ENCODE data around the gene CRYGN.

CRYGN gene

GRCh38 chr7:151439855-151440798 lies at the start of gene CRYGN:
TSS of gene CRYGN (minus strand) at chr7:151440141. CDS start at chr7:151439917, 224 bp downstream.
- DNase-seq: peak; percentile 19

GRCh38 chr7:151489498-151489897 lies 49.6 kb upstream of the CRYGN start:
- no peak for DNase-seq

- no peak for DNase-seq
These were observed 48.2 kb upstream of the CRYGN start for GRCh38 chr7:151488096-151488495.

GRCh38 chr7:151487228-151487627 lies 47.3 kb upstream of the CRYGN start:
- DNase-seq: no peak

- no peak for DNase-seq
These were observed 46.1 kb upstream of the CRYGN start for GRCh38 chr7:151486074-151486473.

- DNase-seq: no peak
These were observed 45.2 kb upstream of the CRYGN start for GRCh38 chr7:151484971-151485707.

- no peak for DNase-seq
These were observed 43.7 kb upstream of the CRYGN start for GRCh38 chr7:151483711-151483983.

GRCh38 chr7:151482883-151483710 lies 43.2 kb upstream of the CRYGN start:
- DNase-seq: no peak

GRCh38 chr7:151481650-151482505 lies 41.9 kb upstream of the CRYGN start:
- DNase-seq: no peak

- DNase-seq: no peak
These were observed 37.9 kb upstream of the CRYGN start for GRCh38 chr7:151477867-151478266.

- DNase-seq: no peak
These were observed 32.9 kb upstream of the CRYGN start for GRCh38 chr7:151472644-151473380.

GRCh38 chr7:151470711-151471110 lies 30.8 kb upstream of the CRYGN start:
- DNase-seq: no peak

GRCh38 chr7:151469281-151469680 lies 29.3 kb upstream of the CRYGN start:
- DNase-seq: no peak

GRCh38 chr7:151468217-151469018 lies 28.5 kb upstream of the CRYGN start:
- no peak for DNase-seq

- no peak for DNase-seq
These were observed 25.2 kb upstream of the CRYGN start for GRCh38 chr7:151465169-151465568.

GRCh38 chr7:151462306-151462779 lies 22.4 kb upstream of the CRYGN start:
- DNase-seq: no peak

GRCh38 chr7:151461942-151462230 lies 21.9 kb upstream of the CRYGN start:
- no peak for DNase-seq

GRCh38 chr7:151461096-151461941 lies 21.4 kb upstream of the CRYGN start:
- no peak for DNase-seq

- no peak for DNase-seq
These were observed 20.5 kb upstream of the CRYGN start for GRCh38 chr7:151460474-151460855.

Measured in stimulated activated naive CD4-positive, alpha-beta T cell treated with Interleukin-2 at 50 U/mL for 16 hours (primary cell).